ENCODE measurements around the gene SMIM27. TPM values are rescaled to one million over a fixed set of nuclear protein-coding genes. Genes with fewer than 3 reads are reported as not detected.

The SMIM27 gene
- total RNA-seq, 1 experiment from 2014 or later, result 15.7 TPM

DNA sequence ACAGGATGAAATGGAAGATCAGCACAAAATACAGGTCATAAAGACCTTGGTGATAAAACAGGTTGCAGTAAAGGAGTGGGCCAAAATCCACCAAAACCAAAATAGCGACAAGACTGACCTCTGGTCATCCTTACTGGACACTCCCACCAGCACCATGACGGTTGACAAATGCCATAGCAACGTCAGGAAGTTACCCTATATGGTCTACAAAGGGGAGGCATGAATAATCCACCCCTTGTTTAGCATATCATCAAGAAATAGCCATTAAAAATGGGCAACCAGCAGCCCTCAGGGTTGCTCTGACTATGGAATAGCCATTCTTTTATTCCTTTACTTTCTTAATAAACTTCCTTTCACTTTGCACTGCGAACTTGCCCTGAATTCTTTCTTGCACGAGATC is 26.8 kb downstream of the SMIM27 start:
- peaks cover 1% of the 10 kb centered on the region; the same call in 1 of the 2 replicates for H3K27me3 Mint-ChIP-seq (ENCODE audit: low read depth)
- Histone ChIP-seq H2AK5ac (ENCODE audit: insufficient read length, low read length) (no peak overlapping the region), H3K9me3 (ENCODE audit: control insufficient read depth, low read depth, low read length) (no peaks in the 10 kb centered on the region), H3K79me2 (ENCODE audit: insufficient read depth, low read length) (no peaks in the 10 kb centered on the region), H4K8ac (replicated peaks; ENCODE audit: insufficient read length, low read depth, low read length) (no peak overlapping the region), H2BK120ac (ENCODE audit: low read depth, low read length, poor library complexity, severe bottlenecking) (no peak overlapping the region), H3K4ac (ENCODE audit: low read depth, low read length) (no peak overlapping the region), H3K27me3 (ENCODE audit: insufficient read depth, low read length) (no peaks in the 10 kb centered on the region), H2AFZ (ENCODE audit: low read length) (no peak overlapping the region), H2BK12ac (ENCODE audit: insufficient read length, low read depth, low read length) (no peak overlapping the region), H3K27ac (ENCODE audit: insufficient read length, low read depth, low read length) (no peak overlapping the region), H3K56ac (ENCODE audit: insufficient read length, low read depth, low read length) (no peak overlapping the region), H3K14ac (ENCODE audit: insufficient read depth, low read length) (no peak overlapping the region), H3K23me2 (ENCODE audit: insufficient read length, low read depth, low read length, poor library complexity, severe bottlenecking) (no peaks in the 10 kb centered on the region), H2BK15ac (ENCODE audit: low read depth, low read length) (no peak overlapping the region), H3K4me2 (ENCODE audit: insufficient read depth, insufficient read length, low read length) (no peak overlapping the region), H4K91ac (ENCODE audit: insufficient read length, low read depth, low read length) (no peak overlapping the region), H3K79me1 (ENCODE audit: insufficient read depth, low read depth, low read length, poor library complexity, severe bottlenecking) (no peaks in the 10 kb centered on the region), H2BK20ac (ENCODE audit: low read depth, low read length, poor library complexity, severe bottlenecking) (no peak overlapping the region), H3T11ph (ENCODE audit: low read length) (no peak overlapping the region), H3K4me1 (ENCODE audit: insufficient read depth, low read length) (peaks cover 3% of the 10 kb centered on the region; the same call in 1 of the 2 replicates), H4K5ac (ENCODE audit: insufficient read length, low read depth, low read length) (no peak overlapping the region), H3K9ac (ENCODE audit: extremely low read depth, insufficient read length, low read length) (no peak overlapping the region), H2BK5ac (ENCODE audit: insufficient read length, low read length) (no peak overlapping the region), H4K20me1 (ENCODE audit: control insufficient read depth, insufficient read depth, insufficient read length) (no peaks in the 10 kb centered on the region), H3K18ac (ENCODE audit: insufficient read length, low read depth, low read length) (no peak overlapping the region), H3K23ac (ENCODE audit: insufficient read length, low read depth, low read length) (no peak overlapping the region)
- no peak overlapping the region for H3K27ac Mint-ChIP-seq
- WGBS (ENCODE audit: extremely low coverage, insufficient read length, low lambda C conversion rate), result no CpG with 5 or more reads among the region's 5 CpGs
- DNase-seq, result no peak
- peaks cover 3 to 10% of the 10 kb centered on the region in 2 experiments; a peak in 3 of 4 replicates for H3K4me1 Mint-ChIP-seq
- TF ChIP-seq, protein P1, sequence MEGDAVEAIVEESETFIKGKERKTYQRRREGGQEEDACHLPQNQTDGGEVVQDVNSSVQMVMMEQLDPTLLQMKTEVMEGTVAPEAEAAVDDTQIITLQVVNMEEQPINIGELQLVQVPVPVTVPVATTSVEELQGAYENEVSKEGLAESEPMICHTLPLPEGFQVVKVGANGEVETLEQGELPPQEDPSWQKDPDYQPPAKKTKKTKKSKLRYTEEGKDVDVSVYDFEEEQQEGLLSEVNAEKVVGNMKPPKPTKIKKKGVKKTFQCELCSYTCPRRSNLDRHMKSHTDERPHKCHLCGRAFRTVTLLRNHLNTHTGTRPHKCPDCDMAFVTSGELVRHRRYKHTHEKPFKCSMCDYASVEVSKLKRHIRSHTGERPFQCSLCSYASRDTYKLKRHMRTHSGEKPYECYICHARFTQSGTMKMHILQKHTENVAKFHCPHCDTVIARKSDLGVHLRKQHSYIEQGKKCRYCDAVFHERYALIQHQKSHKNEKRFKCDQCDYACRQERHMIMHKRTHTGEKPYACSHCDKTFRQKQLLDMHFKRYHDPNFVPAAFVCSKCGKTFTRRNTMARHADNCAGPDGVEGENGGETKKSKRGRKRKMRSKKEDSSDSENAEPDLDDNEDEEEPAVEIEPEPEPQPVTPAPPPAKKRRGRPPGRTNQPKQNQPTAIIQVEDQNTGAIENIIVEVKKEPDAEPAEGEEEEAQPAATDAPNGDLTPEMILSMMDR (conservative IDR thresholded peaks at IDR 0.05), result no peak
- H3K36me3 Mint-ChIP-seq (ENCODE audit: insufficient read depth in 1 of 3, low read depth in 3 of 3), result no peaks in the 10 kb centered on the region
- no peaks in the 10 kb centered on the region for H3K9me3 Mint-ChIP-seq
- no peak overlapping the region for H3K4me3 Mint-ChIP-seq
